NCI-H82 (cell line): ENCODE results near the gene ARHGAP9.
"Not testable (repeated sequence)": the region's sequence is repeated elsewhere in the genome, so short reads cannot be mapped to it uniquely, and the experiment has no call there.

ENCODE experiments used
- DNase-seq: peaks from one replicate; lab custom pipeline; 2025; lab: John Stamatoyannopoulos, UW

The ARHGAP9 gene

DNA sequence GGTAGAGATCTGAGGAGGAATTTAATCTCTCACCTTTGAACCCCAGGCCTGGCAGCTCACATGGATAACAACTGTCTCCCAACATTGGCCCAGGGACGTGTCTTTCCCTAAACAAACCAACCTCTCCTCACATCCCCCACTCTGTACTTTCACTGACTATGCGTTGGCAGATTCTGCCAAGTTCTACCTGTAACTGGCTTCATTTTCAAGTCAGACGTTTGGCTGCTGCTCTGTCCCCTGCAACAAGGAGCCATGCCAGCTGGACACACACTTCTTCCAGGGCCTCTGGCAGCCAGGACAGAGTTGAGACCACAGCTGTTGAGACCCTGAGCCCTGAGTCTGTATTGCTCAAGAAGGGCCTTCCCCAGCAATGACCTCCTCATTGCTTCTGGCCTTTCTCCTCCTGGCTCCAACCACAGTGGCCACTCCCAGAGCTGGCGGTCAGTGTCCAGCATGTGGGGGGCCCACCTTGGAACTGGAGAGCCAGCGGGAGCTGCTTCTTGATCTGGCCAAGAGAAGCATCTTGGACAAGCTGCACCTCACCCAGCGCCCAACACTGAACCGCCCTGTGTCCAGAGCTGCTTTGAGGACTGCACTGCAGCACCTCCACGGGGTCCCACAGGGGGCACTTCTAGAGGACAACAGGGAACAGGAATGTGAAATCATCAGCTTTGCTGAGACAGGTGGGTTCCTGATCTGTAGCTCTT is 45.0 kb downstream of the ARHGAP9 start, which contains the start of gene INHBC:
Gene INHBC (plus strand): TSS at position 268 of the 707 bp plus-strand sequence. CDS start 103 bp downstream, at position 371.
- DNase-seq: no peak

DNA sequence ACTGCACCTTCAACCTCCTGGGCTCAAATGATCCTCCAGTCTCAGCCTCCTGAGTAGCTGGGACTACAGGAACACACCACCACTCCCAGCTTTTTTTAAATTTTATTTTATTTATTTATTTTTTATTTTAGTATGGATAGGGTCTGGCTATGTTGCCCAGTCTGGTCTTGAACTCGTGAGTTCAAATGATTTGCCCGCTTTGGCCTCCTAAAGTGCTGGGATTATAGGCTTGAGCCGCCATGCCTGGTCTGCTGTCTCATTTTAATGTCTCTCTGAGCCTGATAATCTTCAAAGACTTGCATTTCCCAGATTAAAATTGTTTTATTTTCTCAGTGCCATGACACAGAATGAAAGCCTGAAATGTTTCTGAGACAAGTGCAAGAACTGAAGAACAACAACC is 46.3 kb downstream of the ARHGAP9 start:
- no peak for DNase-seq

DNA sequence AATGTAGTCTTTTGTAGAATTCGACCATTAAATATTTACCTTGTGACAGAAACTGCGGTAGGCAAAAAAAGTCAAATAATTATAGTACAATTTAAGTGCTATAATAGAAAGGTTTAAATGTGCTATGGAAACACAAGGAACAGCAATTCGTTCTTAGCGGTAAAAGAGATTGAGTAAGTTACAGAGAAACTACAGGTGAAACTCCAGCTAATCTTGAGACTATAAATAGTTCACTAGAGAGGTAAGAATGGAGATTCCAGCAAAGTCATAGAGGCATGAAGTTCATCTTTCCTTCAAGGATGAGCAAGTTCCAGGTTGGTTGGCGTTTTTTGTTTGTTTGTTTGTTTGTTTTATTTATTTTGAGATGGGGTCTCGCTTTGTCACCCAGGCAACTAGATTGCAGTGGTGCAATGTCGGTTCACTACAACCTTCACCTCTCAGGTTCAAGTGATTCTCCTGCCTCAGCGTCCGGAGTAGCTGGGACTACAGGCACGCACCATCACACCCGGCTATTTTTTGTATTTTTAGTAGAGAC is 47.9 kb downstream of the ARHGAP9 start:
- DNase-seq: no peak

DNA sequence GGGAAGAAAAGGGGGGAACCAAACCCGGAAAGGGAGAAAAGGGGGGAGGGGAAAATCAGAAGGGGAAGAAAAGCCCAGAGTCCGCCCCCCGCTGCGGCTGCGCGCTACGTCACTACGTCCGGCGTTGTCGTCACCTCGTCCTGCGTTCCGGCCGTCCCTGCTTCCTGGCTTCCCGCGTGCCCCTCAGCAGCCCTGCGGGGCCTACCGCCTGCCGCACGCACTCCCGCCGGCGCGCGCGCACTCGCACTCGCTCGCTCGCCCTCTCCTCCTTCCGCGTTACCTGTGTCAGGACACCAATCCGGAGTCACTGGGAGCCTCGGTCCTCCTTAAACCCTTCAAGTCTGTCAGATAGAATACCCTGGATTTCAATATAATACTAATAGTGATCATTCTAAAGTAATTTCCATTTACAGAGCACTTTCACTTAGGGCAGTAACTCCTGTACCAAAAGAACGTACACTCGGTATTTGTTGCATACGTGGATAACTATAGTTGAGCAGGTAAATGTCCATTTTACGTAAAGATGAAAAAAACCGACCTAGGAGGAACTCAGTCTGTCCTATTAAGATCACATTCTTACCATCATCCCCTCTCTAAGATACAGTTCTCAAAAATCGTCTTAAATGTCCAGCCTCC is 48.6 kb downstream of the ARHGAP9 start, which contains the start of gene R3HDM2:
Gene R3HDM2 (minus strand): TSS at position 113 of the 636 bp plus-strand sequence. CDS start 120,615 bp downstream, outside the sequence.
- DNase-seq: peak; percentile 98

DNA sequence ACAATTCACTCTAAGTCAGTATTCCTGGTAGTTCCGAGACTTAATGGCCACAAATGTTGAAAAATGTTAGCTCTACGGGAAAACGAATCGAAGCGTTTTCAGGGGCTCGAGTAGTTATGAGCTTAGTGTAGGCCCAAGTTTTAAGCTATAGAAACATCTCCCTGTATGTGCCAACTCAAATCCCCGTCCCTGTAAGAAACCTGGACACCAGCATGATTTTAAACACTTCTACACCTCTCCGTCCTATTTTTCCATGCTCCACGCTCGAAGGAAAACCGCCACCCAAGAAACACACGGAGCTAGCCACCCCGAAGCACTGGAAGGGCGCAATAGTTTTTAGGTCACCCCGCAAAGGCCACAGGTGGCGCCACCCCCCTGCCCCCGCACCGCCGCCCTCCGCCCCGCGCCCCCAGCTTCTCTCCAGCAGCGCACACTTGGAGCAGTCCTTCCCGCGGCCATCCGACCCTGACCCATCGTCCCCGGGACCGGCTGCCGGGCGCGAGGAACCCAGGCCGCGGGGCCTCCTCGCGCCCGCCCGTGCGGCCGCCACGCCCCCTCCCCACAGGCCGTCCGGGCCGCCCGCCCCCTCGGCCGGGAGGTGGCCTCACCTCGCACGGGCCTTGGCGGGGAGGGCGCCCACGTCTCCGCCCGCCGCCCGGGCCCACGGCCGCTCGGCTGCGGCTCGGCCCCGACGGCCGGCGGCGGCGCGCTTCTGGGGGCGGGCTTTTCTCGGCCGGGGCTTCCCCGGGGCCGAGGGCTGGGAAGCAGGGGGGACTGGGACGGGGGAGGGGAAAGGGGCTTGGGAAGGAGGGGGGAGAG is 49.3 kb downstream of the ARHGAP9 start:
- peak; percentile 57 for DNase-seq

- DNase-seq: no peak
These were observed 50.1 kb downstream of the ARHGAP9 start for GRCh38 chr12:57429473-57430111.

- no peak for DNase-seq
These were observed 50.7 kb downstream of the ARHGAP9 start for GRCh38 chr12:57428965-57429364.

- DNase-seq: not testable (repeated sequence)
These were observed 52.7 kb downstream of the ARHGAP9 start for GRCh38 chr12:57426948-57427347.
